ENCODE results near the gene TIGAR. TPM values are rescaled to one million over a fixed set of nuclear protein-coding genes. Genes with fewer than 3 reads are reported as not detected.

Gene TIGAR
- total RNA-seq, 1 experiment from 2014 or later, result 27.5 TPM

DNA sequence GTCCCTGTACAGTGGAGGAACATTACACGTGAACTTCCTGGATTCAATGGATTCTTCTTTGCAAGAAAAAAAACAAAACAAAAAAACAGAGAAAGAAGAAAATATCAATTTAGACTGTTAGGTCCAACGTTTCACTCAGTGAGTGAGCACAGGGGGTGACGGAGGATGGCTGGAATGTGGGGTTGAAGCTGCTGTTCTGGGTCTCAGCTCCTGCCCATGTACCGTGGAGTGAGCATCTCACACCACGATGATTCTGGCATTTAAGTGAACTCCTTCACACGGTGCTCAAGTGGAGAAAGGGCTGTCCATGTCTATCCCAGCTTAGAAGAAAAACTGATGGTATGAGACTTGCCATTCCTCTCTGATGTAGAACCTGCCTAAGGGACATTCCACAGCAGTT lies 24.3 kb upstream of the TIGAR start:
- no peak for DNase-seq
- Histone ChIP-seq H3K9me3 (ENCODE audit: control insufficient read depth, low read depth, low read length) (no peaks in the 10 kb centered on the region), H3T11ph (ENCODE audit: low read length) (no peak overlapping the region), H4K20me1 (ENCODE audit: control insufficient read depth, insufficient read depth, insufficient read length) (no peaks in the 10 kb centered on the region), H3K14ac (ENCODE audit: insufficient read depth, low read length) (no peak overlapping the region; the same call in 1 of the 2 replicates), H4K91ac (ENCODE audit: insufficient read length, low read depth, low read length) (no peak overlapping the region), H3K23ac (ENCODE audit: insufficient read length, low read depth, low read length) (no peak overlapping the region), H2BK120ac (ENCODE audit: low read depth, low read length, poor library complexity, severe bottlenecking) (no peak overlapping the region), H3K9ac (ENCODE audit: extremely low read depth, insufficient read length, low read length) (no peak overlapping the region), H2BK15ac (ENCODE audit: low read depth, low read length) (no peak overlapping the region), H2BK12ac (ENCODE audit: insufficient read length, low read depth, low read length) (no peak overlapping the region), H2AK5ac (ENCODE audit: insufficient read length, low read length) (no peak overlapping the region), H3K27ac (ENCODE audit: insufficient read length, low read depth, low read length) (no peak overlapping the region), H2AFZ (ENCODE audit: low read length) (no peak overlapping the region), H3K79me1 (ENCODE audit: insufficient read depth, low read depth, low read length, poor library complexity, severe bottlenecking) (peaks cover 4% of the 10 kb centered on the region), H4K8ac (replicated peaks; ENCODE audit: insufficient read length, low read depth, low read length) (no peak overlapping the region), H3K27me3 (ENCODE audit: insufficient read depth, low read length) (no peaks in the 10 kb centered on the region), H3K23me2 (ENCODE audit: insufficient read length, low read depth, low read length, poor library complexity, severe bottlenecking) (no peaks in the 10 kb centered on the region), H3K56ac (ENCODE audit: insufficient read length, low read depth, low read length) (no peak overlapping the region), H3K4ac (ENCODE audit: low read depth, low read length) (no peak overlapping the region), H2BK20ac (ENCODE audit: low read depth, low read length, poor library complexity, severe bottlenecking) (no peak overlapping the region), H3K18ac (ENCODE audit: insufficient read length, low read depth, low read length) (no peak overlapping the region), H3K79me2 (ENCODE audit: insufficient read depth, low read length) (peaks cover 6% of the 10 kb centered on the region), H3K4me2 (ENCODE audit: insufficient read depth, insufficient read length, low read length) (no peak overlapping the region), H2BK5ac (ENCODE audit: insufficient read length, low read length) (no peak overlapping the region), H4K5ac (ENCODE audit: insufficient read length, low read depth, low read length) (no peak overlapping the region), H3K4me1 (ENCODE audit: insufficient read depth, low read length) (no peaks in the 10 kb centered on the region)
- no CpG with 5 or more reads among the region's 6 CpGs for WGBS (ENCODE audit: extremely low coverage, insufficient read length, low lambda C conversion rate)
- no peaks in the 10 kb centered on the region for H3K27me3 Mint-ChIP-seq (ENCODE audit: low read depth)
- H3K9me3 Mint-ChIP-seq, result no peaks in the 10 kb centered on the region
- TF ChIP-seq, protein P1, sequence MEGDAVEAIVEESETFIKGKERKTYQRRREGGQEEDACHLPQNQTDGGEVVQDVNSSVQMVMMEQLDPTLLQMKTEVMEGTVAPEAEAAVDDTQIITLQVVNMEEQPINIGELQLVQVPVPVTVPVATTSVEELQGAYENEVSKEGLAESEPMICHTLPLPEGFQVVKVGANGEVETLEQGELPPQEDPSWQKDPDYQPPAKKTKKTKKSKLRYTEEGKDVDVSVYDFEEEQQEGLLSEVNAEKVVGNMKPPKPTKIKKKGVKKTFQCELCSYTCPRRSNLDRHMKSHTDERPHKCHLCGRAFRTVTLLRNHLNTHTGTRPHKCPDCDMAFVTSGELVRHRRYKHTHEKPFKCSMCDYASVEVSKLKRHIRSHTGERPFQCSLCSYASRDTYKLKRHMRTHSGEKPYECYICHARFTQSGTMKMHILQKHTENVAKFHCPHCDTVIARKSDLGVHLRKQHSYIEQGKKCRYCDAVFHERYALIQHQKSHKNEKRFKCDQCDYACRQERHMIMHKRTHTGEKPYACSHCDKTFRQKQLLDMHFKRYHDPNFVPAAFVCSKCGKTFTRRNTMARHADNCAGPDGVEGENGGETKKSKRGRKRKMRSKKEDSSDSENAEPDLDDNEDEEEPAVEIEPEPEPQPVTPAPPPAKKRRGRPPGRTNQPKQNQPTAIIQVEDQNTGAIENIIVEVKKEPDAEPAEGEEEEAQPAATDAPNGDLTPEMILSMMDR (conservative IDR thresholded peaks at IDR 0.05), result no peak
- no peak overlapping the region for H3K4me3 Mint-ChIP-seq
- peaks cover 18% of the 10 kb centered on the region in 2 experiments for H3K4me1 Mint-ChIP-seq
- H3K27ac Mint-ChIP-seq, result peak overlapping the region in 1 of 3 experiments; percentile 8; a peak in 1 of 7 replicates
- H3K36me3 Mint-ChIP-seq (ENCODE audit: insufficient read depth in 1 of 3, low read depth in 3 of 3), result peaks cover 71 to 88% (median 72%) of the 10 kb centered on the region in 3 experiments
